Measurements from ENCODE around the gene TPP1. TPM values are rescaled to one million over a fixed set of nuclear protein-coding genes. Genes with fewer than 3 reads are reported as not detected.

Gene TPP1
- total and polyA plus RNA-seq, 9 donors = 21.0 to 360 (median 58.2) TPM

GRCh38 chr11:6615046-6615445 lies 4.2 kb downstream of the TPP1 start:
- intact Hi-C loops (cut with DNase I) = loop anchor here in 1 of 4 donors (5.0 kb wide), 1 partner anchor 133 kb away; the partner anchor contains the start of genes ARFIP2 and TIMM10B

GRCh38 chr11:6614446-6614845 lies 4.8 kb downstream of the TPP1 start:
- TF ChIP-seq EP300 (IDR thresholded peaks at IDR 0.05) (no peak), CTCF (IDR thresholded peaks at IDR 0.05) (no peak)
- intact Hi-C loops (cut with DNase I) = no loop called here
- no peak overlapping the region for H3K27ac ChIP-seq

More at GRCh38 chr11:6615046-6615445, 4.2 kb downstream of the TPP1 start:
- Histone ChIP-seq H3K27me3 (no peaks in the 10 kb centered on the region), H3K36me3 (no peaks in the 10 kb centered on the region), H3K4me3 (no peak overlapping the region), H3K4me1 (ENCODE audit: insufficient read depth) (peaks cover 6% of the 10 kb centered on the region), H3K9me3 (no peaks in the 10 kb centered on the region), H3K27ac (no peak overlapping the region)
- DNase-seq = no peak
- 90 to 98% (median 91%) methylated on average over 5 of the region's 5 CpGs for WGBS, 3 donors
- no peak for TF ChIP-seq POLR2A (IDR thresholded peaks at IDR 0.05)
- no peak for TF ChIP-seq CTCF (IDR thresholded peaks at IDR 0.05)
- no peak for TF ChIP-seq EP300 (IDR thresholded peaks at IDR 0.05)

GRCh38 chr11:6613496-6613895 lies 5.7 kb downstream of the TPP1 start:
- H3K4me1 ChIP-seq (ENCODE audit: insufficient read depth) = peaks cover 6% of the 10 kb centered on the region
- H3K9me3 ChIP-seq = no peaks in the 10 kb centered on the region
- H3K27ac ChIP-seq = peak overlapping the region in 1 of 2 donors; percentile 83
- no peaks in the 10 kb centered on the region for H3K36me3 ChIP-seq
- 86 to 92% (median 89%) methylated on average over 3 of the region's 3 CpGs for WGBS, 3 donors
- TF ChIP-seq CTCF (IDR thresholded peaks at IDR 0.05) = no peak
- no peak for TF ChIP-seq POLR2A (IDR thresholded peaks at IDR 0.05)
- no peak for TF ChIP-seq EP300 (IDR thresholded peaks at IDR 0.05)
- intact Hi-C loops (cut with DNase I) = no loop called here
- no peak for DNase-seq
- H3K27me3 ChIP-seq = no peaks in the 10 kb centered on the region
- no peak overlapping the region for H3K4me3 ChIP-seq

More at GRCh38 chr11:6614446-6614845, 4.8 kb downstream of the TPP1 start:
- no peak overlapping the region for H3K4me3 ChIP-seq
- WGBS, 3 donors = 93 to 96% (median 93%) methylated on average over 2 of the region's 2 CpGs
- DNase-seq = no peak
- peaks cover 6% of the 10 kb centered on the region for H3K4me1 ChIP-seq (ENCODE audit: insufficient read depth)
- no peaks in the 10 kb centered on the region for H3K9me3 ChIP-seq
- H3K27me3 ChIP-seq = no peaks in the 10 kb centered on the region
- no peaks in the 10 kb centered on the region for H3K36me3 ChIP-seq

- Histone ChIP-seq H3K4me1 (ENCODE audit: insufficient read depth) (peaks cover 2% of the 10 kb centered on the region), H3K27ac (peak within 1 kb of the TSS; percentile 83 to 98), H3K9me3 (no peaks in the 10 kb centered on the region), H3K36me3 (no peaks in the 10 kb centered on the region), H3K27me3 (no peaks in the 10 kb centered on the region), H3K4me3 (peak within 1 kb of the TSS; percentile 86)
- peak; percentile 98 for TF ChIP-seq POLR2A (IDR thresholded peaks at IDR 0.05)
- TF ChIP-seq EP300 (IDR thresholded peaks at IDR 0.05) = peak; percentile 3
- peak in 1 of 3 donors; percentile 30 for TF ChIP-seq CTCF (IDR thresholded peaks at IDR 0.05)
- WGBS, 3 donors = 0% methylated on average over 50 to 51 of the region's 51 CpGs
- peak; percentile 97 to 98 (median 97) for DNase-seq
- intact Hi-C loops (cut with DNase I) = no loop called here
These were observed 6.8 kb downstream of the TPP1 start, which contains the start of gene TAF10 for GRCh38 chr11:6612213-6613041. Gene TAF10, minus strand, starts transcription at chr11:6612216. Its CDS starts 27 bp downstream, at chr11:6612189.
